Natural killer cell (primary cell): ENCODE results near the gene LAMC3. TPM values are rescaled to one million over a fixed set of nuclear protein-coding genes. Genes with fewer than 3 reads are reported as not detected.

Source experiments
- ATAC-seq, 3 donors: fragments of 150-1000 bp in 2 of 3; fragments of 200-7000 bp in 1 of 3; cut with Tn5 transposase; 1 replicate in 1 of 3; 2 replicates in 2 of 3; pipeline ENCODE4 v1.10.0; 2021; ENCODE audit warnings: mild to moderate bottlenecking in 2 of 3, moderate library complexity in 2 of 3
- DNase-seq, 2 donors: peaks; one replicate each; pipeline versions ENCODE4 v3.0.0 to v3.0.0-alpha.2; 2013 to 2021; ENCODE audit warnings: mixed read lengths in 1 of 2
- H3K27ac ChIP-seq: one replicate; pipeline ENCODE4 v1.5.1; 2013; ENCODE audit warnings: mild to moderate bottlenecking, low read length
- H3K27me3 ChIP-seq: one replicate; pipeline ENCODE4 v1.6.1; 2013; ENCODE audit warnings: low read length; ENCODE audit not compliant: control insufficient read depth, insufficient read depth
- H3K36me3 ChIP-seq: one replicate; pipeline ENCODE4 v1.6.1; 2013; ENCODE audit warnings: low read length; ENCODE audit not compliant: control insufficient read depth, insufficient read depth
- H3K4me1 ChIP-seq: one replicate; pipeline ENCODE4 v1.6.1; 2013; ENCODE audit warnings: low read length; ENCODE audit not compliant: control insufficient read depth, insufficient read depth
- H3K4me3 ChIP-seq: one replicate; pipeline ENCODE4 v1.5.1; 2013; ENCODE audit warnings: low read length
- H3K9me3 ChIP-seq: one replicate; pipeline ENCODE4 v1.6.1; 2013; ENCODE audit warnings: low read length; ENCODE audit not compliant: control insufficient read depth, insufficient read depth
- H3K27ac Mint-ChIP-seq, 2 donors: one replicate each; pipeline ENCODE4 v1.8.0; 2022; ENCODE audit warnings: mild to moderate bottlenecking in 2 of 2, mixed read lengths in 2 of 2, moderate library complexity in 1 of 2
- H3K27me3 Mint-ChIP-seq, 2 donors: one replicate each; pipeline ENCODE4 v1.8.0; 2022; ENCODE audit warnings: low read depth in 2 of 2, mixed read lengths in 2 of 2
- H3K36me3 Mint-ChIP-seq: one replicate; pipeline ENCODE4 v1.8.0; 2022; ENCODE audit warnings: mixed read lengths
- H3K4me1 Mint-ChIP-seq, 2 donors: one replicate each; pipeline ENCODE4 v1.8.0; 2022; ENCODE audit warnings: mixed read lengths in 2 of 2
- H3K4me3 Mint-ChIP-seq: one replicate; pipeline ENCODE4 v1.8.0; 2022; ENCODE audit warnings: mild to moderate bottlenecking, moderate library complexity, mixed read lengths
- H3K9me3 Mint-ChIP-seq, 2 donors: one replicate each; pipeline ENCODE4 v1.8.0; 2022; ENCODE audit warnings: mixed read lengths in 2 of 2
- CTCF ChIP-seq: fragments of 200-600 bp; IDR thresholded peaks from one replicate; pipeline ENCODE4 v1.8.0; 2022; ENCODE audit warnings: antibody characterized with exemption
- WGBS: methylation state at CpG from one replicate; pipeline ENCODE4 v1.1.7; 2013; ENCODE audit warnings: missing lambda C conversion rate; ENCODE audit not compliant: insufficient coverage; 5-methylcytosine and 5-hydroxymethylcytosine counted together
- intact Hi-C: fragments of 100-400 bp; cut with micrococcal nuclease; formaldehyde crosslinking; loops from one replicate; pipeline ENCODE4 v1.14.2; 2022
- total RNA-seq, 4 donors: library from RNA; stranded (reverse); fragments of 120-200 nt in 1 of 4; gene quantifications; one replicate each; pipeline versions ENCODE4 v1.2.3 to v1.2.4, GENCODE V29; 2013 to 2022

The LAMC3 gene
- total RNA-seq, 3 donors from 2014 or later (not counting 1 experiment from before 2014, with no cell fraction given) = not detected

GRCh38 chr9:131015112-131015511 lies 6.1 kb downstream of the LAMC3 start:
- H3K4me1 ChIP-seq = no peaks in the 10 kb centered on the region
- H3K9me3 ChIP-seq = no peaks in the 10 kb centered on the region
- intact Hi-C loops = no loop called here
- WGBS = 88% methylated on average over 8 of the region's 8 CpGs
- no peak overlapping the region for H3K27ac ChIP-seq
- Mint-ChIP-seq H3K4me3 (no peak overlapping the region), H3K4me1 (no peaks in the 10 kb centered on the region), H3K36me3 (no peaks in the 10 kb centered on the region), H3K27ac (no peak overlapping the region), H3K27me3 (peaks cover 6 to 27% of the 10 kb centered on the region in 2 donors), H3K9me3 (no peaks in the 10 kb centered on the region)
- no peaks in the 10 kb centered on the region for H3K27me3 ChIP-seq
- ATAC-seq (no peak), DNase-seq (no peak)
- no peak for TF ChIP-seq CTCF
- no peak overlapping the region for H3K4me3 ChIP-seq
- H3K36me3 ChIP-seq = no peaks in the 10 kb centered on the region

- Mint-ChIP-seq H3K36me3 (no peaks in the 10 kb centered on the region), H3K27me3 (peaks cover 2 to 21% of the 10 kb centered on the region in 2 donors), H3K9me3 (no peaks in the 10 kb centered on the region), H3K4me3 (no peak overlapping the region), H3K4me1 (no peaks in the 10 kb centered on the region), H3K27ac (no peak overlapping the region)
- Histone ChIP-seq H3K4me3 (no peak overlapping the region), H3K9me3 (no peaks in the 10 kb centered on the region), H3K4me1 (no peaks in the 10 kb centered on the region), H3K36me3 (no peaks in the 10 kb centered on the region), H3K27me3 (no peaks in the 10 kb centered on the region), H3K27ac (no peak overlapping the region)
- intact Hi-C loops = no loop called here
- no peak for TF ChIP-seq CTCF
- ATAC-seq = no peak
- WGBS = 90% methylated on average over 6 of the region's 6 CpGs
- DNase-seq = no peak
Observed at GRCh38 chr9:131015876-131016397, 7.0 kb downstream of the LAMC3 start.

- H3K36me3 ChIP-seq = no peaks in the 10 kb centered on the region
- H3K27ac ChIP-seq = no peak overlapping the region
- intact Hi-C loops = no loop called here
- no peaks in the 10 kb centered on the region for H3K9me3 ChIP-seq
- Mint-ChIP-seq H3K9me3 (no peaks in the 10 kb centered on the region), H3K4me3 (no peak overlapping the region), H3K27ac (no peak overlapping the region), H3K36me3 (no peaks in the 10 kb centered on the region), H3K27me3 (peaks cover 2 to 24% of the 10 kb centered on the region in 2 donors), H3K4me1 (no peaks in the 10 kb centered on the region)
- ATAC-seq = no peak
- no peaks in the 10 kb centered on the region for H3K27me3 ChIP-seq
- H3K4me1 ChIP-seq = no peaks in the 10 kb centered on the region
- 91% methylated on average over 21 of the region's 21 CpGs for WGBS
- TF ChIP-seq CTCF = no peak
- no peak for DNase-seq
- no peak overlapping the region for H3K4me3 ChIP-seq
Observed at GRCh38 chr9:131017067-131017466, 8.1 kb downstream of the LAMC3 start.

- no peaks in the 10 kb centered on the region for H3K9me3 Mint-ChIP-seq
- no peak overlapping the region for H3K4me3 ChIP-seq
- no peaks in the 10 kb centered on the region for H3K27me3 ChIP-seq
- no peaks in the 10 kb centered on the region for H3K4me1 Mint-ChIP-seq
- ATAC-seq (no peak), DNase-seq (no peak)
- H3K27me3 Mint-ChIP-seq = peaks cover 2 to 24% of the 10 kb centered on the region in 2 donors
- no peak overlapping the region for H3K27ac ChIP-seq
- no peak for TF ChIP-seq CTCF
- no peak overlapping the region for H3K27ac Mint-ChIP-seq
- intact Hi-C loops = no loop called here
- no peaks in the 10 kb centered on the region for H3K4me1 ChIP-seq
- no peaks in the 10 kb centered on the region for H3K36me3 ChIP-seq
- 79% methylated on average over 6 of the region's 6 CpGs for WGBS
- no peak overlapping the region for H3K4me3 Mint-ChIP-seq
- no peaks in the 10 kb centered on the region for H3K36me3 Mint-ChIP-seq
- no peaks in the 10 kb centered on the region for H3K9me3 ChIP-seq
Observed at GRCh38 chr9:131018621-131019020, 9.6 kb downstream of the LAMC3 start.
